Endodermal cell (in vitro differentiated cells): Measurements from ENCODE around the gene EIF3I. TPM values are rescaled to one million over a fixed set of nuclear protein-coding genes. Genes with fewer than 3 reads are reported as not detected.
A peak's percentile ranks its signal among the peaks of the same experiment; 100 is the strongest.

ENCODE experiments used
- DNase-seq: peaks from one replicate; pipeline ENCODE4 v3.0.0-alpha.2; 2017
- H3K27ac ChIP-seq: 2 replicates; pipeline ENCODE4 v1.5.1; 2013; ENCODE audit warnings: mild to moderate bottlenecking, low read depth, low read length, moderate library complexity
- H3K27me3 ChIP-seq: 2 replicates; pipeline ENCODE4 v1.6.1; 2013; ENCODE audit warnings: mild to moderate bottlenecking, low read length, moderate library complexity; ENCODE audit not compliant: insufficient read depth, control insufficient read depth, poor library complexity, severe bottlenecking
- H3K36me3 ChIP-seq: 2 replicates; pipeline ENCODE4 v1.7.0; 2013; ENCODE audit warnings: mild to moderate bottlenecking, low read length, moderate library complexity; ENCODE audit not compliant: control insufficient read depth, insufficient read depth
- H3K4me1 ChIP-seq: one replicate; pipeline ENCODE4 v1.7.0; 2013; ENCODE audit warnings: low read length; ENCODE audit not compliant: control insufficient read depth, insufficient read depth
- H3K4me3 ChIP-seq: 2 replicates; pipeline ENCODE4 v1.5.1; 2013; ENCODE audit warnings: mild to moderate bottlenecking, low read length, moderate library complexity
- H3K9ac ChIP-seq: 2 replicates; pipeline ENCODE4 v1.6.1; 2013; ENCODE audit warnings: mild to moderate bottlenecking, low read length, moderate library complexity; ENCODE audit not compliant: poor library complexity, severe bottlenecking; ENCODE audit errors: extremely low read depth
- H3K9me3 ChIP-seq: 2 replicates; pipeline ENCODE4 v1.6.1; 2013; ENCODE audit warnings: mild to moderate bottlenecking, low read length, moderate library complexity; ENCODE audit not compliant: control insufficient read depth
- H3K27ac Mint-ChIP-seq: 2 replicates; pipeline ENCODE4 v1.8.0; 2020; ENCODE audit warnings: mixed read lengths
- H3K27me3 Mint-ChIP-seq: 2 replicates; pipeline ENCODE4 v1.8.0; 2021; ENCODE audit warnings: mild to moderate bottlenecking, mixed read lengths; ENCODE audit not compliant: insufficient read depth
- H3K36me3 Mint-ChIP-seq: 2 replicates; pipeline ENCODE4 v1.8.0; 2020; ENCODE audit warnings: low read depth, mixed read lengths
- H3K4me1 Mint-ChIP-seq: 2 replicates; pipeline ENCODE4 v1.8.0; 2020; ENCODE audit warnings: mixed read lengths
- H3K4me3 Mint-ChIP-seq: 2 replicates; pipeline ENCODE4 v1.8.0; 2020; ENCODE audit warnings: mild to moderate bottlenecking, moderate library complexity, mixed read lengths
- H3K9me3 Mint-ChIP-seq: 2 replicates; pipeline ENCODE4 v1.8.0; 2020; ENCODE audit warnings: mild to moderate bottlenecking, mixed read lengths
- CTCF ChIP-seq: fragments of 200-600 bp; sonication (generic); conservative IDR thresholded peaks from 2 replicates; pipeline ENCODE4 v1.5.0; 2021; ENCODE audit warnings: antibody characterized with exemption, mild to moderate bottlenecking
- WGBS, 2 experiments: methylation state at CpG; one replicate each; pipeline versions ENCODE4 v1.1.5 to v1.1.7; 2013; ENCODE audit warnings: missing lambda C conversion rate in 2 of 2, mixed read lengths in 1 of 2; ENCODE audit not compliant: insufficient coverage in 1 of 2, insufficient read length in 1 of 2; 5-methylcytosine and 5-hydroxymethylcytosine counted together
- long read RNA-seq, 4 experiments: library from polyadenylated mRNA in 2 of 4; library from RNA in 1 of 4; library from capped mRNA in 1 of 4; stranded (forward) in 3 of 4; unstranded in 1 of 4; transcript quantifications; one replicate each; pipeline ENCODE4 v2.0.0, GENCODE V29; 2020 to 2021; ENCODE audit warnings: inconsistent platforms in 1 of 4
- polyA plus RNA-seq, 2 experiments: library from polyadenylated mRNA; stranded (reverse); fragments of 50-300 nt; gene quantifications; one replicate each; pipeline ENCODE4 v1.2.3, GENCODE V29; 2013
- total RNA-seq, 2 donors: library from RNA; stranded (reverse); fragmentation: NEBNext Ultra II Directional in 1 of 2; extraction: Animal tissue kit (Norgen Biotek cat#: 25700) in 1 of 2; gene quantifications; 2 replicates in 1 of 2; 3 replicates in 1 of 2; pipeline ENCODE4 v1.2.1, GENCODE V29; 2021

Gene EIF3I
- 100 to 1,000 TPM; 194 to 198 TPM for total RNA-seq
- 211 TPM for polyA plus RNA-seq (2013, experiment 1 of 2)
- polyA plus RNA-seq (2013, experiment 2 of 2), result 192 TPM
- long read RNA-seq, experiment 1, transcript EIF3I-202 (11 exons, 1,458 nt), result major isoform, 14 of 121 reads
- long read RNA-seq, experiment 1, partial matches to known transcripts, result 96 of 121 reads
- long read RNA-seq, experiment 1, other reads (novel, unspliced or antisense), result 11 of 121 reads
- long read RNA-seq, experiment 2, transcript EIF3I-202 (11 exons, 1,458 nt), result major isoform, 138 of 217 reads
- long read RNA-seq, experiment 2, partial matches to known transcripts, result 71 of 217 reads
- long read RNA-seq, experiment 2, other reads (novel, unspliced or antisense), result 8 of 217 reads
- long read RNA-seq, experiment 3, transcript EIF3I-202 (11 exons, 1,458 nt), result major isoform, 749 of 887 reads
- long read RNA-seq, experiment 3, partial matches to known transcripts, result 108 of 887 reads
- long read RNA-seq, experiment 3, other reads (novel, unspliced or antisense), result 30 of 887 reads
- long read RNA-seq, experiment 4, transcript EIF3I-202 (11 exons, 1,458 nt), result major isoform, 393 of 589 reads
- long read RNA-seq, experiment 4, partial matches to known transcripts, result 172 of 589 reads
- long read RNA-seq, experiment 4, other reads (novel, unspliced or antisense), result 24 of 589 reads

DNA sequence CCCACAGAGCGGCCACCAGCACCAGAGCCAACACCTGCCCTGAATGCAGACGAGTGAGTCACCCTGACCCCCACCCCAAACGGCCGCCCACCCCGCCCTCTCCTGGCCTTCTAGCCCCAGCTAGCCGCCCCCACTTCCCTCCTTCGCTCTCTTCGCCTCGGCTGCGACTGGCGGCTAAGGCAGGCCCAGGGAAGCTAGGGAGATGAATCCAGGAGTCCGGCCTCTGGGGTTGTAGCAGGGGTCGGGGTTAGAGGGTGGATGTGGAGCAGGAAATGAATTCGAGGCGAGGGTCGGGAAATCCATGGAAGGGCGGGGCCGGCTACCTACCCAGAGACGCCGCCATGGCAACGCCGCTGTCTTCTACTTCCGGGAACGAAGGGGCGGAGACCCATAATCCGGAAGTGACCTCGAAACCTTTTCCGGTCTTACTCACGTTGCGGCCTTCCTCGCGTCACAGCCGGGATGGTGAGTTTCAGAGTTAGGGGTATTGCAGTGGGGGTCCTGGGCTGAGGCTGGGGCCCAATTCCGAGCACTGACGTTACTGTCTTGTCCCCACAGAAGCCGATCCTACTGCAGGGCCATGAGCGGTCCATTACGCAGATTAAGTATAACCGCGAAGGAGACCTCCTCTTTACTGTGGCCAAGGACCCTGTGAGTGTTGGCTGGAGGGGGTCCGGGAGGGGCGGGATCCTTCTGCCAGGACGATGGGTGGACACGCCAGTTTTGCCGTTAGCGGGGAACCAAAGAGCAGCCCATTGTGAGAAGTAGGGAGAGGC, at the start of gene EIF3I, which contains the start of gene TMEM234:
Gene EIF3I (plus strand): TSS at position 428 of the 776 bp plus-strand sequence. CDS start 35 bp downstream, at position 463.
Gene TMEM234 (minus strand): TSS at position 374 of the 776 bp plus-strand sequence. CDS start 31 bp downstream, at position 343.
- peaks cover 9% of the 10 kb centered on the region for H3K4me1 Mint-ChIP-seq
- H3K36me3 ChIP-seq, result peaks cover 44% of the 10 kb centered on the region
- peak within 1 kb of the TSS; percentile 97 for H3K27ac Mint-ChIP-seq
- H3K27me3 Mint-ChIP-seq, result no peaks in the 10 kb centered on the region
- no peaks in the 10 kb centered on the region for H3K9me3 Mint-ChIP-seq
- peak within 1 kb of the TSS; percentile 65 for H3K27ac ChIP-seq
- H3K9me3 ChIP-seq, result no peaks in the 10 kb centered on the region
- no peaks in the 10 kb centered on the region for H3K4me1 ChIP-seq
- WGBS, 2 experiments, result 0 to 1% methylated on average over 18 to 46 of the region's 46 CpGs
- TF ChIP-seq CTCF, result no peak
- peak within 1 kb of the TSS; percentile 97 for H3K4me3 Mint-ChIP-seq
- H3K4me3 ChIP-seq, result peak within 1 kb of the TSS; percentile 98
- peak; percentile 97 for DNase-seq
- peak within 1 kb of the TSS; percentile 93 for H3K9ac ChIP-seq
- no peaks in the 10 kb centered on the region for H3K27me3 ChIP-seq
- peaks cover 39% of the 10 kb centered on the region for H3K36me3 Mint-ChIP-seq

- no peak for DNase-seq
- peaks cover 4% of the 10 kb centered on the region for H3K4me1 Mint-ChIP-seq
- no peak for TF ChIP-seq CTCF
- Histone ChIP-seq H3K27me3 (no peaks in the 10 kb centered on the region), H3K4me1 (no peaks in the 10 kb centered on the region), H3K27ac (no peak overlapping the region), H3K9me3 (no peaks in the 10 kb centered on the region), H3K36me3 (peaks cover 80% of the 10 kb centered on the region), H3K9ac (no peak overlapping the region), H3K4me3 (no peak overlapping the region)
- H3K36me3 Mint-ChIP-seq, result peaks cover 57% of the 10 kb centered on the region
- no peaks in the 10 kb centered on the region for H3K27me3 Mint-ChIP-seq
- whole genome bisulfite sequencing, 2 experiments, result 100% methylated on average over 1 of the region's 1 CpG
- no peak overlapping the region for H3K4me3 Mint-ChIP-seq
- H3K27ac Mint-ChIP-seq, result no peak overlapping the region
- H3K9me3 Mint-ChIP-seq, result no peaks in the 10 kb centered on the region
These were observed 49.5 kb upstream of the EIF3I start for GRCh38 chr1:32172621-32173245.
